Suppressor macrophage treated with lipopolysaccharide for 1 hour (primary cell): Measurements from ENCODE around the gene CXorf58.
"Not testable (repeated sequence)": the region's sequence is repeated elsewhere in the genome, so short reads cannot be mapped to it uniquely, and the experiment has no call there.

Experiments used
- DNase-seq, 3 donors: peaks; one replicate each; pipeline ENCODE4 v3.0.0-alpha.2; 2020 to 2022

The CXorf58 gene, protein sequence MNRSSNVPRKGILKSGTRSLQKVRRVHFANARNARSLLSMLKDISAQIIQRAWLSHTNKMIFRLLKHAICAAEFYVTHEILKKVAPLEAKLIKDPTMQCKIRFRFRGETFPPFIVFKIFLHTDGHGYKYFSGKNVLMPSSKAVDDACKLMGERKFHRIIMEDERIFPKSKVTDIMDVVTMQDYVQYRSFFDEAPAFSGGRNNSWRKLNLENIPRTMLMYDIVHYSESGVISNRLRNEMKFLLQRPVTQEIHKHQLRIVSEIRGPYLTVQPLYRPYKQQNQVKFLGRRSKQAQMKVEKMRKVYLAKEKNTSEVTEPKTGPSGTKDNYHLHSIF

DNA sequence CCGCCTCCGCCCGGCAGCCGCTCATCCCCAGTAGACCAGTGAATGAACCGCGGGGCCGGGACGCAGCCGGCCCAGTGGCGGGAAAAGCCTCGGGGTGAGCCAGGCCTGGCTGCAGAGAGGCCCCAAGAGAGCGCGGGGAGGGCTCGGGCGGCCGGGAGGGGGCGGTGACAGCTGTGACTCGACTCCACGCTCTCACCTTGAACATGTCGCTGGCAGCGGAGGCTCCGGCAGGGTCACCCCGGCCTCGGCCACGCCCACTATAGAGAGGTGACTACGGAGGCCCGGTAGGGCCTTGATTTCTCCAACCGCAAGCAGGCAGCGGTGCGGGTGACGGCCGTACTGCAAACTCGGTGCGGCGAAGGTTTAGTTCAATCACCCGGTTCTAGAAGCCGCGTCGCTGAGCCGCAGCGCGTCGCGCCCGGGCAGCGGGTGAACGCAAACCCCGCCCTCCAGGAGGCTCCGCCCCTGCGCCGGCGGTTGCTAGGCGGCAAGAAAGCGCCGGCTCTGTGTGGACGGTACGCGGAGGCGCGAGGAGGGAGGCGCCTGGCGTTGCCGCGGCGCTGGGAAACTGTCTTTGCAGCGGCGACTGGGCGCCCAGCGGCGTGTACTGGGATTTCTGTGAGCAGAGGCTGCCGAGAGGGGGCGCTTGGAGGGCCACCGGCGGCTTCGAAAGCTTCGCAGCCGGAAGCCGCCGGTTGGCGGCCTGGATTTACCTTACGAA lies at the start of gene CXorf58, which contains the start of gene APOO:
TSS of gene CXorf58 (plus strand) at position 509 of the 721 bp plus-strand sequence. CDS start 2,297 bp downstream, outside the sequence.
TSS of gene APOO (minus strand) at position 441 of the 721 bp plus-strand sequence. CDS start at position 205, 236 bp downstream.
- DNase-seq: peak; percentile 94 to 95 (median 94)

DNA sequence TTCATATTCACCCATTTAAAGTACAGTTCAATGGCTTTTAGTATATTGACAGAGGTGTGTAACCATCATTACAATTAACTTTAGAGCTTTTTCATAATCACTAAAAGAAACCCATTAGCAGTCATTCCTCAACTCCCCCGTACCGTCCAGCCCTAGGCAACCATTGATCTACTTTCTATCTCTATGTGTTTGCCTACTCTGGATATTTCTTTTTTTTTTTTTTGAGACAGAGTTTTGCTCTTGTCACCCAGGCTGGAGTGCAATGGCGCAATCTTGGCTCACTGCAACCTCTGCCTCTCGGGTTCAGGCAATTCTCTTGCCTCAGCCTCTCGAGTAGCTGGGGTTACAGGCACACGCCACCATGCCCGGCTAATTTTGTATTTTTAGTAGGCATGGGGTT lies 48.6 kb upstream of the CXorf58 start:
- DNase-seq: not testable (repeated sequence)

DNA sequence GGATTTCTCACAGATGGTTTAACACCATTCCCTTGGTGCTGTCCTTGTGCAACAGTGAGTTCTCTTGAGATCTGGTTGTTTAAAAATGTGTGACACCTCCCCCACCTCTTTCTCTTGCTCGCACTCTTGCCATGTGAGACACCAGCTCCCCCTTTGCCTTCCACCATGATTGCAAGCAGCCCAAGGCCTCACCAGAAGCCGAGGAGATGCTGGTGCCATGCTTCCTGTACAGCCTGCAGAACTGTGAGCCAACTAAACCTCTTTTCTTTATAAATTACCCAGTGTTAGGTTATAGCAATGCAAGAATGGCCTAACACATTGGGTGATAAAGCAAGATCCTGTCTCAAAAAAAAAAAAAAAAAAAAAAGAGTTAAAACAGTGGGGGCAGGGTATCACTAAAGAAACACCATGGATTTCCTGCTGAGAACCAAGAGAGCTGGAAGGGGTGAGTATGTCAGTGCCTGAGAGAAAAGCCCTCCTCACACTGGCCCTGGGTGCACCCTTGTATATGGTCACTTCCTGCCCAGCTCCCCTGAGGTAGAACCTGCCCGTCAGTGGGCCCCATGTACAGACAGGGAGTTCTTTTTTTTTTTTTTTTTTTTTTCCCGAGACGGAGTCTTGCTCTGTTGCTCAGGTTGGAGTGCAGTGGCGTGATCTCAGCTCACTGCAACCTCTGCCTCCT lies 46.5 kb upstream of the CXorf58 start:
- DNase-seq: no peak

DNA sequence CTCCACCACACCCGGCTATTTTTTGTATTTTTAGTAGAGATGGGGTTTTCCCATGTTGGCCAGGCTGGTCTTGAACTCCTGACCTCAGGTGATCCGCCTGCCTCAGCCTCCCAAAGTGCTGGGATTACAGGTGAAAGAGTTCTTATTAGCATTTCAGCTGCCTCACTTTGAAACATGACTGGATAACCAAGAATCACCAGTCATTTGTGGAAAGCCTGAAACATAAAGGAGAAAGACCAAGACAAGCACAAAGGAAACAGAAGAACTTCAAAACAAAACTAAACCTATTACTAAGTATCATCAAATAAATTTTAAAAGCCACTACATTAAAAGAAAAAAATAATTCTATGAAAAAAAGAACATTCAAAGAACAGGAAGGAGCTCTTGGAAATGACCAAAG lies 45.9 kb upstream of the CXorf58 start:
- not testable (repeated sequence) for DNase-seq

DNA sequence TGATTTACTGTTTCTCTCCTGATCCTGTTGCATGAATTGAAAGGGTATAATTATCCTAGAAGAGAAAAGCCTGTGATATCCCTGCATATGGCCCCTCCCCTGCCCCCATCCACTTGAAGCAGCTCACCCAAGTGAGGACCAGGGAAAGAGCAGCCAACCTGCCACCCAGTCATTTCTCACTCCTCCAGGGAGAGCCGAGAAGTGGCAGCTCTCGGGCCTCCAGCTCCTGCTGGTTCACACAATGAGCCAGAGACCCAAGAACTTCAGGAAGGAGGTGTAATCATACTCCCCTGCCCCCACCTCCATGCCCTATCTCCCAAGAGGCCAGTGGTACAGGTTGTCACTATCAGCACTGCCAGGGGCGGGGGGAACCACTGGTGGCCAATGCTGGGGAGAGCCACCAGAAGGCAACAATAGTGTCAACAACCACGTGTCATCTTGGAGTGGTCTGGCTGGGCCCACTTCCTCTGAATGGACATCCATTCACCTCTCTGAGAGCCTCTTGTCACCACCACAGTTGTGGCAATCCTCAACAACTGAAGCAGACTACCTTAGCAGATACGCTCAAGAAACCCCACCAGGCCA lies 43.0 kb upstream of the CXorf58 start:
- no peak for DNase-seq

DNA sequence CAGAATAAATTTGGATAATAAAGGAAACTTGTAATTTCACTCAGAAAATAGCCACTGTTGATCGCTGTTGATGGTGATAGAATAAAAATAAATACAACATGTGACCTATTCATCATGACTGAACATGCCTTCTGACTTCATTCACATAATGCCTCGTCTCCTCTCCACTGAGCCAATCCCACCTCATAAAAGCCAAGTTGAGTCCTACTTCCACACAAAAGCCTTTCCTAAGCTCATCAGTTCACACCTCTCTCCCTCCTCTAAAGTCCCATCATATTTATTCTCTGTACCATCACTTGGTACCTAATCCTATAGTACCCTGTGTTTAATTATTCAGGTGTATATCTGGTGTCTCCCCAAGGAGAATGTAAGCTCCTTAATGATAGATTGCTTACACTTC lies 37.8 kb upstream of the CXorf58 start:
- no peak for DNase-seq

DNA sequence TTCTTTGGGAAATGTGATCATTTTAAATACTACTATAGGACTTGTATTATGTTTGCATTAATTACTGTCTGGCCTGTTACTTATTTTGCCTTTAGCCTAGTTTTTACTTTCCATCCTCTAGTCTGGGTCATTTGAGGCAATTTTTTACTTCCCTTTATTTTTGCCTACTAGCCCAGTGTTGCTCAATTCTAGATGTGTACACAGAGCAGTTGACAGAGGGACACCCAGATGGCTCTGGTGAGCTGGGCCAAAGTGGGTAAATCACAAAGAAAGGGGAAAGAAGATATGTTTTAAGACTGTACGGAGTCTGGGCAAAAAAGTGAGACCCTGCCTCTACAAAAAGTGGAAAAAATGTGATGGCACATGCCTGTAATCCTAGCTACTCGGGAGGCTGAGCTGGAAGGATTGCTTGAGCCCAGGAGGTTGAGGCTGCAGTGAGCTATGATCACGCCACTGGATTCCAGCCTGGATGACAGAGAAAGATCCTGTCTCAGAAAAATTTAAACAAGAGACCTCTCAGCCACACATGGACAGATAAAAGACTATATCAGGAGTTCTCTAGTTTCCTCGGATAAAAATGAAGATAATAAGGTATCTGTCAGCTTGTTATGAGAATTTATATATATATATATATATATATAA lies 35.8 kb upstream of the CXorf58 start:
- DNase-seq: peak; percentile 68 to 83 (median 82)

DNA sequence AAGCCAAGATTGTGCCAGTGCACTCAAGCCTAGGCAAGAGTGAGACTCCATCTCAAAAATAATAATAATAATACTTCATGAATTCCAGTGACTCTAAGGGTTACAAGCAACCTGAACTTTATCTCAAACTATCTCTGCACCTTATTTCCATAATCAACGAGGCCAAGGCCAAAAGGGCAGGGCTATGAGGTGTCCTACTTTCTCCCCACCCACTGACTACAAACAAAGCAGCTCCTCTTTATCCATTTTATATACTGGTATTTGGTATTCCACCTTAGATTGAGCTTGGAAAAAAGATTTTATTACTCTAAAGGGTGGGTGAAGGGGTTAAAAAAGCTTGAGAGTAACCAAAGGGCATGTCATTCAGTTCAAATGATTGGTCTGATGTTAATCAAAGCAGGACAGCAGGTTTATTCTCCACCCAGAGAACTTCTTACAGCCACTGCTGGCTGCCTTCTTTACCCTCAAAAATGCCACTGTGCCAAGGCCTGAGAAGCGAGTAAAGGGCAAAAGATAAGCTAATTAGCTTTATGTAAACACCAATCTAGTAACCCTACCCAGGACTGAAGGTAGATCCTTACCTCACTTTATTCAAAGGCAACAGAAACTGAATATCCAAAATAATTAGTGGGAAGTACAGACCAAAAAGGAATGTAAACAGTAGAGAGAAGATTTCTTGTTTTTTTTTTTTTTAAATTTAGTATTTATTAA lies 28.3 kb upstream of the CXorf58 start:
- no peak for DNase-seq

DNA sequence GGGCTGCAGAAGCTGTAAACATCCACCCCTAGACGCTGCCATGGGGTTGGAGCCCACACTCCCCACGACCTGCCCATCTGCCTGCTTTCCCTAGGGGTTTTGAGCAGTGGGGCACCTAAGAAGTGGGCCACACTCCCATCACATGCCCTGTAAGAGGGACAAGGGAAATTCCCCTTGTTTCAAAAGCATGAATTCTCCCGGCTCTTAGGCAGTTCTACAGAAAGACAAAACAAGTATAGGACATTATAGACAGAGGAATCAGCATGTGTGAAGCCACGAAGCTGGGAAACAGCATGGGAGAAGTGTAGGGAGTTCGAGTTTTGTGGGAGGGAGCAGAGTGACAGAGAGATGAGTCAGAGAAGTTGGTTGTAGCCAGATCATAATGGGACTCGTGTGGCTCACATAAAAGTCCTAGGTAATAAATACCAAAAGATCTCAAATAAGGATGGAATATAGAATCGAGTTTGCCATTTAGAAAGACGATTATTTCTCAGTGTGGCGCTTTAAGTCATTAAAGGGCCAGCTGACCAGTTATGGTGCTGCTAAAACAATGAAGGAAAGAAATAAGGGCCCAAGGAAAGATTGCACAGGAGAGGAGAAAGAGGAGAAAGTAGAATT lies 24.0 kb upstream of the CXorf58 start:
- DNase-seq: peak; percentile 78 to 82 (median 79)

DNA sequence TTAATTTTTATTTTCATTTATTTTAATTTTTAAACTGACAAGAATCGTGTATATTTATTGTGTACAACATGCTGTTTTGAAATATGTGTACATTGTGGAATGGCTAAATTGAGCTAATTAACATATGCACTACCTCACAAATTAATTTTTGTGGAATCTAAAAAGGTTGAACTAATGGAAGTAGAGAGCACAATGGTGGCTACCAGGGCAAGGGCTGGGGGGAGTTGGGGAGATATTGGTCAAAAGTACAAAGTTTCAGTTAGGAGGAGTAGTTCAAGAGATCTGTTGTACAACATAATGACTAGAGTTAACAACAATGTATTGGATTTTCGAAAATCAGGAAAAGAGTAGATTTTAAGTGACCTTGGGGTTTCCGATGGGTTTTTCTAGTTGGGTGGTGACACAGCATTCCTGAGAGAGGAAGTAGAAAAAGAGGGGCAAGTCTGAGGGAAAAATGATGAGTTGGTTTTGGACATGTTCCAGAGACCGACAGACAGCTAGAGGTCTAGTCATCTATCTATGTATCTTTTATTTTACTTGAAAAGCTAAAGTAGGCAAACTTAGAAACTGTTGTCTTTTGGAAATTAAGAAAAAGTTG lies 23.3 kb upstream of the CXorf58 start:
- DNase-seq: peak; percentile 79 to 93 (median 86)

DNA sequence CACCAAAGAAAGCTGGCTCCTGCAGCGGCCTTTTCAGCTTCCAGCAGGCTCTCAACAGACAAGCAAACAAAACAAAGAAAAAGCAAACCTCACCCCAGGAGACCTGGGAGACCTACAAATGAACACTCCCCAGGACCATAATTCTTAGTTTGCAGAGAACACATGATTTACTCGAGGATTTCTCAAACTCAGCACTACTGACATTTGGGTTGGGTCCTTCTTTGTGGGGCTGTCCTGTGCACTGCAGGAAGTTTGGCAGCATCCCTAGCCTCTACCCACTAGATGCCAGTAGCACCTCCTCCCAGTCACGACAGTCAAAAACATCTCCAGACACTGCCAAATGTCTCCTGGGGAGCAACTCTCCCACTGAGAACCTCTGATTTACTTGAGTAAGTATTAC lies 22.0 kb upstream of the CXorf58 start:
- DNase-seq: no peak

DNA sequence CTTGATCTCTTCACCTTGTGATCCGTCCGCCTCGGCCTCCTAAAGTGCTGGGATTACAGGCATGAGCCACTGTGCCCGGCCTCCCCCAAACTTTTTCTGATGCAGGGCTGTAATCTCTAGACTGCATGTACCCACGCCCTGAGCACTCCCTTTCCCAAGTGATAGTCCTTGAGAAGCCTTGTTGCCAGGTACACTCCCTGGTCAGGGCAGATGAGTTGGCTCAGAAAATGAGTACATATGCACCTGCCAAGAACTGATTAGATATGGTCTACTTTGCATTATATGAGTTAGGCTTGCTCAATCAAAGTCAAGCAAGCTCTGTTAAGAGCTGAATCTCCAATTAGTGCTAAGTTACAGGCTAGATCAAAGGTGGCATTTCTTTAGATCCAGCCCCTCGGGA lies 20.4 kb upstream of the CXorf58 start:
- no peak for DNase-seq

DNA sequence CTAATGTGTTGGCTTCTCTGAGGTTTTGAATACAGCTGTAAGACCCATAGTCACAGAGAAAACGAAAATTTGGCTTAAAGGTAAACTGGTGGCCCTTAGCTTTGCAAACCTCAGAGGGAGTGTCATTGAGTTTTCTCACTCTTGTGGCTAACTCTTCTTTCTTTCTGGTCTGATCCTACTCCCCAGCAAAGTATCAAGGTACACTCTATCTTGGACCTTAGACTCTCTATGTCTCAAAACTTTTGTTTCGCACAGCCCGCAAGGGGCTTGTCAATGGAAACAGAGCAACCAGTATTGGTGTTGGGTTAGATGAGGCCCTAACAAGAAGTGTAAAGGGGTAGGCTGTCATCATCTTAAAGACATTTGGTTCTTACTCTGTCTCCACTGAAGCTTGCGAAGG lies 19.9 kb upstream of the CXorf58 start:
- DNase-seq: no peak

DNA sequence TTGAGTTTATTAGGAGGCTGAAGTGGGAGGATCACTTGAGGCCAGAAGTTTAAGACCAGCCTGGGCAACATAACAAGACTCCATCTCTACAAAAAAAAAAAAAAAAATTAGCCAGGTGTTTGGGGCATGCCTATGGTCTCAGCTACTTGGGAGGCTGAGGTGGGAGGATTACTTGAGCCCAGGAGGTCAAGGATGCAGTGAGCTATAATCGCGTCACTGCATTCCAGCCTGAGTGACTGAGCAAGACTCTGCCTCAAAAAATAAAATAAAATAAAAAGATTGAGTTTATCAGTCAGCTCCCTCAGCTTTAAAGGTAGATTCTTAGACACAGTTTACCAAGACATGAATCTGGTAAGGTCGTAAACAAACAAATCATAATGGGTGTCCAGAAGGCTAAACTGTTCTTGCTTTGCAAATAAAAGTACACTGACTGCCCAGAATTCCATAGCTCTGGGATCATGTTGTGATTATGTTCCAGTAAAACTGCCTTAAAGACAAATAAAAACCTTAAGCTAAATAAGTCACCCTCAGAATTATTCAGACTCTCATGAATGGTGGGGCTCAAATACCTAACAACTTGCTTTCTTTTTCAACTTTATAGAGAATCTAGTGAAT lies 18.8 kb upstream of the CXorf58 start:
- DNase-seq: no peak

DNA sequence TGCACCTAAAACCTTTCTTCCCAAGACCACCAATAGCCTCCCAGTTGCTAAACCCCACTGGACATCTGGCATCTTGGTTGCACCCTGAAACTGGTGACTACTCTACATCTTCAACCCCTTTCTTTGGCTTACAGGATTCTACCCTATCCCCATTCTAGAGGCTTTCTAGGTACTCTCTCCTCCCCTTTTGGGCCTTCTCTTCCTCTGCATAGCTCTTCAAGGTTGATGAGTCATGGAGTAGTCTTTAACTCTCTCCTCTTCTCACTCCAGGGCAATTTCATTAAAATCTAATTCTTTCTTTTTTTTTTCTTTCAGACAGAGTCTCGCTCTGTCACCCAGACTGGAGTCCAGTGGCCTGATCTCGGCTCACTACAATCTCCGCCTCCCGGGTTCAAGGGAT lies 16.9 kb upstream of the CXorf58 start:
- DNase-seq: peak in 1 of 3 donors; percentile 23

DNA sequence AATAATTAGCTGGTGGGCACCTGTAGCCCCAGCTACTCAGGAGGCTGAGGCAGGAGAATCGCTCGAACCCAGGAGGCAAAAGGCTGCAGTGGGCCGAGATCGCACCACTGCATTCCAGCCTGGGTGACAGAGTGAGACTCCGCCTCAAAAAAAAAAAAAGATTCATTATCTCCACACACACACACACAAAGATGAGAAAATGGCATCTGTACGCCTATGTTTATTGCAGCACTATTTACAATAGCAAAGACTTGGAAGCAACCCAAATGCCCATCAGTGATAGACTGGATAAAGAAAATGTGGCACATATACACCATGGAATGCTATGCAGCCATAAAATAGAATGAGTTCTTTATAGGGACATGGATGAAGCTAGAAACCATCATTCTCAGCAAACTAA lies 12.8 kb upstream of the CXorf58 start:
- DNase-seq: not testable (repeated sequence)

DNA sequence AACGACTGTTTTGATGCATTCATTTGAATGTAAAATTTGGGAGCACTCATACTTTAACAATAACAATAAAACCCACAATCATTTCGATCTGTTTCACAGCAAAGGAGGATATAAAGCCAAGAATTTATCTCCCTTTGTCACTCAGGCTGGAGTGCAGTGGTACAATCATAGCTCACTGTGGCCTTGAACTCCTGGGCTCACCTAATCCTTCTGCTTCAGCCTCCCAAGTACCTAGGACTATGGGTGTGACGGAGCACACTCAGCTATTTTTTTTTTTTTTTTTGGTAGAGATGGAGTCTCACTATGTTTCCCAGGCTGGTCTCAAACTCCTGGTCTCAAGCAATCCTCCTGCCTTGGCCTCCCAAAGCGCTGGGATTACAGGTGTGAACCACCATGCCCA lies 11.3 kb upstream of the CXorf58 start:
- DNase-seq: not testable (repeated sequence)

DNA sequence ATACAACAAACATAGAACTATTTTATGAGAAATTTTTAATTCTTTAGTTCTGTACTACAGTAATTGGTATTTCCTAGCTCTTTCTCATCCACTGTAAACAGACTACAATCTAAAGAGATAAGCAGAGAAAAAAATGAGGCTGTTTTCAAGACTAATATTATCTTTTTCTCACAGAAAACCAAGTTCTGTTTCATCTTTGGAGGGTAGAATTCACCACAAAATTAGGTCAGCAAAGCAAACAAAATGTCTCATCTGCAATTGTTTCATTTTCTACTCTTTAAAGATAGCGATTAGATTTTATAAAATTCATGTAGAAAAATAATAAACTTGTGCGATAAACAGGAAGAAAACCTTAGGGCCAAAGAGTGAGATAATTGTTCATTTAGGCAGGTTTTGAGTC lies 10.8 kb upstream of the CXorf58 start:
- DNase-seq: peak in 2 of 3 donors; percentile 20 to 35

DNA sequence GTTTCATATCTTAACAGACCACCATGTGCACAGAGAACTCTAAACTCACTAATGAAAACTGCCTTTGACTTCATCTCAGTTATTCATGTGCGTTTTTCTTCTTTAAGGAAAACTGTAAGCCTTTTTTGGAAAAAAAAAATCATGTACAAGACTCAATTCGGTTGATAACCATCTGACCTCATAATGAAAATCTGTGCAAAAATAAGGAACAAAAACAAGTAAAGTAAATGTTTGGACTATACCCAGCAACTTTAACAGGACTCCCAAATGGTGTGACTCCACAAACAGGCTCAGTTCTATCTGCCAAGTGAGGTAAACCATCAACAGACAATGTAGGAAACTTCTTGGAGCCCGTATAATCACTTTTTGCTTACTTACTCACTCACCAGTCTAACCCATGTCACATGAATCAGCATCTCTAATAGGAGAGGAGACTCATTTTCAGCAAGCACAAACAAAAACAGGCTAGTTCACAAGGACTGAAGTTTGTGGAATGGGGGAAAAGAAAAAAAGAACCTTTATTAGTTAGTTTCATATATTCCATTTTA lies 9.3 kb upstream of the CXorf58 start:
- peak; percentile 25 to 60 (median 53) for DNase-seq

DNA sequence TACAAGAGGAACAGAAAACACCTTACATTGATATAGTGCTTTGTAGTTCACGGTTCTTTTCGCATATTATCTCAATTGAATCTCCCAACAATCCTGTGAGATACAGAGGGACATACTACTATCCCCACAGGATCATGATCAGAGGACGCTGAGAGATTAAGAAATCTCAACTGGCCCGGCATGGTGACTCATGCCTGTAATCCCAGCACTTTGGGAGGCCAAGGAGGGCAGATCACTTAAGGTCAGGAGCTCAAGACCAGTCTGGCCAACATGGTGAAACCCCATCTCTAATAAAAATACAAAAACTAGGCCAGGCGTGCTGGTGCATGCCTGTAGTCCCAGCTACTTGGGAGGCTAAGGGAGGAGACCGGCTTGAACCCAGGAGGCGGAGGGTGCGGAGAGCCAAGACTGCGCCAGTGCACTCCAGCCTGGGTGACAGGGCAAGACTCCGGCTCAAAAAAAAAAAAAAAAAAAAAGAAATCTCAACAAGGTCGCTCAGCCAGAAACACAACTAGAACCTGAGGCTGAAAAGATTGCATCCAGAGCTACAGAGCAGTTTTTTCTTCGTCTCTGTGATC lies 7.5 kb upstream of the CXorf58 start:
- peak; percentile 54 to 60 (median 57) for DNase-seq
